Measurements from ENCODE around the gene C1QB. TPM values are rescaled to one million over a fixed set of nuclear protein-coding genes. Genes with fewer than 3 reads are reported as not detected.

The C1QB gene
- total RNA-seq, 1 experiment from 2014 or later, result not detected

- Histone ChIP-seq H3K27ac (no peak overlapping the region), H3K36me3 (no peaks in the 10 kb centered on the region), H3K4me1 (no peaks in the 10 kb centered on the region), H3K27me3 (peaks cover 15% of the 10 kb centered on the region), H3K4me3 (no peak overlapping the region), H3K9me3 (replicated peaks) (no peaks in the 10 kb centered on the region)
- peak; percentile 79 to 85 for DNase-seq
Observed at GRCh38 chr1:22641906-22642636, 11.0 kb upstream of the C1QB start.

GRCh38 chr1:22643381-22643780, 9.7 kb upstream of the C1QB start, which contains the start of gene C1QC:
TSS of gene C1QC (plus strand) at chr1:22643633. CDS start at chr1:22644024, 391 bp downstream.
- no peak within 1 kb of the TSS for H3K4me3 ChIP-seq
- H3K9me3 ChIP-seq (replicated peaks), result no peaks in the 10 kb centered on the region
- H3K4me1 ChIP-seq, result no peaks in the 10 kb centered on the region
- DNase-seq, result no peak
- no peaks in the 10 kb centered on the region for H3K36me3 ChIP-seq
- H3K27ac ChIP-seq, result no peak within 1 kb of the TSS
- H3K27me3 ChIP-seq, result peaks cover 16% of the 10 kb centered on the region

- Histone ChIP-seq H3K27me3 (peaks cover 20% of the 10 kb centered on the region), H3K9me3 (replicated peaks) (no peaks in the 10 kb centered on the region), H3K4me1 (no peaks in the 10 kb centered on the region), H3K27ac (no peak overlapping the region), H3K4me3 (no peak overlapping the region), H3K36me3 (no peaks in the 10 kb centered on the region)
- DNase-seq, result no peak
Observed at GRCh38 chr1:22643928-22644327, 9.1 kb upstream of the C1QB start.

GRCh38 chr1:22645931-22646330, 7.1 kb upstream of the C1QB start:
- Histone ChIP-seq H3K9me3 (replicated peaks) (no peaks in the 10 kb centered on the region), H3K4me1 (no peaks in the 10 kb centered on the region), H3K27me3 (peaks cover 20% of the 10 kb centered on the region), H3K4me3 (no peak overlapping the region), H3K27ac (no peak overlapping the region), H3K36me3 (no peaks in the 10 kb centered on the region)
- no peak for DNase-seq

- DNase-seq, result no peak
- no peak overlapping the region for H3K4me3 ChIP-seq
- H3K4me1 ChIP-seq, result no peaks in the 10 kb centered on the region
- H3K27me3 ChIP-seq, result peaks cover 20% of the 10 kb centered on the region
- H3K36me3 ChIP-seq, result no peaks in the 10 kb centered on the region
- no peaks in the 10 kb centered on the region for H3K9me3 ChIP-seq (replicated peaks)
- H3K27ac ChIP-seq, result no peak overlapping the region
Observed at GRCh38 chr1:22646384-22646783, 6.7 kb upstream of the C1QB start.

- Histone ChIP-seq H3K27ac (no peak overlapping the region), H3K9me3 (replicated peaks) (no peaks in the 10 kb centered on the region), H3K4me3 (no peak overlapping the region), H3K4me1 (no peaks in the 10 kb centered on the region), H3K36me3 (no peaks in the 10 kb centered on the region), H3K27me3 (peaks cover 27% of the 10 kb centered on the region)
- no peak for DNase-seq
Observed at GRCh38 chr1:22650089-22650693, 2.8 kb upstream of the C1QB start.

GRCh38 chr1:22651941-22652856, 837 bp upstream of the C1QB start:
- H3K4me3 ChIP-seq, result no peak overlapping the region
- H3K27ac ChIP-seq, result no peak overlapping the region
- no peaks in the 10 kb centered on the region for H3K9me3 ChIP-seq (replicated peaks)
- no peaks in the 10 kb centered on the region for H3K4me1 ChIP-seq
- no peak for DNase-seq
- H3K27me3 ChIP-seq, result peaks cover 23% of the 10 kb centered on the region; the same call in 1 of the 2 replicates
- no peaks in the 10 kb centered on the region for H3K36me3 ChIP-seq

- Histone ChIP-seq H3K4me1 (no peaks in the 10 kb centered on the region), H3K27ac (no peak overlapping the region), H3K4me3 (no peak overlapping the region), H3K27me3 (peaks cover 29% of the 10 kb centered on the region; the same call in 1 of the 2 replicates), H3K9me3 (replicated peaks) (no peaks in the 10 kb centered on the region), H3K36me3 (no peaks in the 10 kb centered on the region)
- DNase-seq, result no peak
Observed at GRCh38 chr1:22654692-22655091, 1.7 kb downstream of the C1QB start.

GRCh38 chr1:22658385-22659163, 5.5 kb downstream of the C1QB start:
- Histone ChIP-seq H3K27ac (no peak overlapping the region), H3K4me1 (no peaks in the 10 kb centered on the region), H3K4me3 (no peak overlapping the region), H3K9me3 (replicated peaks) (no peaks in the 10 kb centered on the region), H3K36me3 (no peaks in the 10 kb centered on the region), H3K27me3 (peaks cover 14% of the 10 kb centered on the region; the same call in 1 of the 2 replicates)
- no peak for DNase-seq

- no peaks in the 10 kb centered on the region for H3K4me1 ChIP-seq
- no peaks in the 10 kb centered on the region for H3K9me3 ChIP-seq (replicated peaks)
- DNase-seq, result no peak
- peaks cover 10% of the 10 kb centered on the region; the same call in 1 of the 2 replicates for H3K27me3 ChIP-seq
- H3K4me3 ChIP-seq, result no peak overlapping the region
- no peak overlapping the region for H3K27ac ChIP-seq
- H3K36me3 ChIP-seq, result no peaks in the 10 kb centered on the region
Observed at GRCh38 chr1:22660716-22661241, 7.7 kb downstream of the C1QB start.

GRCh38 chr1:22661880-22662279, 8.8 kb downstream of the C1QB start:
- Histone ChIP-seq H3K36me3 (no peaks in the 10 kb centered on the region), H3K27me3 (peaks cover 12% of the 10 kb centered on the region), H3K4me3 (no peak overlapping the region), H3K27ac (no peak overlapping the region), H3K9me3 (replicated peaks) (no peaks in the 10 kb centered on the region), H3K4me1 (peaks cover under 1% of the 10 kb centered on the region; the same call in 1 of the 2 replicates)
- no peak for DNase-seq

GRCh38 chr1:22662318-22662717, 9.3 kb downstream of the C1QB start:
- peak; percentile 50 to 57 for DNase-seq
- Histone ChIP-seq H3K27me3 (peaks cover 16% of the 10 kb centered on the region), H3K27ac (no peak overlapping the region), H3K36me3 (no peaks in the 10 kb centered on the region), H3K4me3 (no peak overlapping the region), H3K9me3 (replicated peaks) (no peaks in the 10 kb centered on the region), H3K4me1 (peaks cover 5% of the 10 kb centered on the region; the same call in 1 of the 2 replicates)

GRCh38 chr1:22662986-22663408, 10.0 kb downstream of the C1QB start:
- no peak overlapping the region for H3K27ac ChIP-seq
- H3K27me3 ChIP-seq, result peaks cover 18% of the 10 kb centered on the region
- DNase-seq, result no peak
- no peaks in the 10 kb centered on the region for H3K36me3 ChIP-seq
- H3K9me3 ChIP-seq (replicated peaks), result no peaks in the 10 kb centered on the region
- no peak overlapping the region for H3K4me3 ChIP-seq
- peaks cover 8% of the 10 kb centered on the region; the same call in 1 of the 2 replicates for H3K4me1 ChIP-seq

GRCh38 chr1:22665752-22666151, 12.7 kb downstream of the C1QB start:
- Histone ChIP-seq H3K9me3 (replicated peaks) (no peaks in the 10 kb centered on the region), H3K36me3 (no peaks in the 10 kb centered on the region), H3K4me3 (no peak overlapping the region), H3K27me3 (peaks cover 24% of the 10 kb centered on the region), H3K4me1 (peaks cover 8% of the 10 kb centered on the region; the same call in 1 of the 2 replicates), H3K27ac (no peak overlapping the region)
- DNase-seq, result peak; percentile 56 to 69

Data from SJCRH30 (cell line).